Liver (tissue), 9 donors: ENCODE results near the gene TMEM18. TPM values are rescaled to one million over a fixed set of nuclear protein-coding genes. Genes with fewer than 3 reads are reported as not detected.

Experiments
- DNase-seq: peaks from one replicate; pipeline ENCODE4 v3.0.0-alpha.2; 2017; ENCODE audit warnings: low spot score
- H3K27ac ChIP-seq, 2 donors: one replicate each; pipeline ENCODE4 v1.7.0; 2013; ENCODE audit warnings: inconsistent platforms in 2 of 2, low read length in 2 of 2, control low read depth in 1 of 2, low read depth in 1 of 2, mild to moderate bottlenecking in 1 of 2
- H3K27me3 ChIP-seq, 4 donors: one replicate each; pipeline versions ENCODE4 v1.6.1 to v1.7.0; 2013; ENCODE audit warnings: low read length in 3 of 4, inconsistent platforms in 1 of 4, mild to moderate bottlenecking in 1 of 4, moderate library complexity in 1 of 4; ENCODE audit not compliant: control insufficient read depth in 4 of 4, insufficient read depth in 4 of 4
- H3K36me3 ChIP-seq, 4 donors: one replicate each; pipeline versions ENCODE4 v1.6.1 to v1.7.0; 2013; ENCODE audit warnings: low read length in 3 of 4, mild to moderate bottlenecking in 3 of 4, low read depth in 1 of 4, moderate library complexity in 1 of 4; ENCODE audit not compliant: control insufficient read depth in 4 of 4, insufficient read depth in 3 of 4
- H3K4me1 ChIP-seq, 4 donors: one replicate each; pipeline versions ENCODE4 v1.6.1 to v1.7.0; 2013; ENCODE audit warnings: low read length in 3 of 4, mild to moderate bottlenecking in 3 of 4, moderate library complexity in 1 of 4; ENCODE audit not compliant: control insufficient read depth in 4 of 4, insufficient read depth in 4 of 4
- H3K4me3 ChIP-seq, 3 donors: one replicate each; pipeline versions ENCODE4 v1.6.1 to v1.7.0; 2013; ENCODE audit warnings: low read length in 3 of 3, control low read depth in 1 of 3, low read depth in 1 of 3, mild to moderate bottlenecking in 1 of 3
- H3K9ac ChIP-seq, 2 donors: one replicate each; pipeline ENCODE4 v1.7.0; 2013; ENCODE audit warnings: low read length in 2 of 2, mild to moderate bottlenecking in 2 of 2, moderate library complexity in 2 of 2, control low read depth in 1 of 2, low read depth in 1 of 2
- H3K9me3 ChIP-seq, 4 donors: one replicate each; pipeline versions ENCODE4 v1.6.1 to v1.7.0; 2013; ENCODE audit warnings: low read length in 3 of 4; ENCODE audit not compliant: control insufficient read depth in 4 of 4
- EGR1 ChIP-seq, 2 donors: IDR thresholded peaks; 2 replicates each; pipeline ENCODE4 v1.6.1; 2016 to 2018; ENCODE audit warnings: antibody characterized with exemption in 2 of 2, low read depth in 2 of 2
- GABPA ChIP-seq, 2 donors: IDR thresholded peaks in 1 of 2; conservative IDR thresholded peaks in 1 of 2; 2 replicates each; pipeline ENCODE4 v1.6.1; 2016; ENCODE audit warnings: antibody characterized with exemption in 2 of 2, mild to moderate bottlenecking in 1 of 2, moderate library complexity in 1 of 2
- HNF4A ChIP-seq, 2 donors: conservative IDR thresholded peaks; 2 replicates each; pipeline ENCODE4 v1.6.1; 2016; ENCODE audit warnings: antibody characterized with exemption in 2 of 2, mild to moderate bottlenecking in 2 of 2
- HNF4G ChIP-seq: IDR thresholded peaks from 2 replicates; pipeline ENCODE4 v1.6.1; 2016; ENCODE audit warnings: antibody characterized with exemption
- JUND ChIP-seq, 2 donors: IDR thresholded peaks; 2 replicates each; pipeline ENCODE4 v1.6.1; 2016; ENCODE audit warnings: antibody characterized with exemption in 2 of 2
- RAD21 ChIP-seq, 2 donors: IDR thresholded peaks; 2 replicates each; pipeline ENCODE4 v1.6.1; 2016; ENCODE audit warnings: antibody characterized with exemption in 2 of 2, mild to moderate bottlenecking in 2 of 2
- RXRA ChIP-seq, 2 donors: IDR thresholded peaks; 2 replicates each; pipeline ENCODE4 v1.6.1; 2017 to 2018; ENCODE audit warnings: antibody characterized with exemption in 2 of 2, mild to moderate bottlenecking in 1 of 2
- SP1 ChIP-seq: IDR thresholded peaks from 2 replicates; pipeline ENCODE4 v1.6.1; 2018; ENCODE audit warnings: antibody characterized with exemption, mild to moderate bottlenecking
- TAF1 ChIP-seq: conservative IDR thresholded peaks from 2 replicates; pipeline ENCODE4 v1.6.1; 2016; ENCODE audit warnings: antibody characterized with exemption, mild to moderate bottlenecking
- YY1 ChIP-seq: IDR thresholded peaks from 2 replicates; pipeline ENCODE4 v1.6.1; 2016; ENCODE audit warnings: antibody characterized with exemption, mild to moderate bottlenecking
- WGBS: extraction: QIAGEN DNeasy Blood & Tissue Kit; methylation state at CpG from one replicate; pipeline ENCODE4 v1.1.7; 2013; 5-methylcytosine and 5-hydroxymethylcytosine counted together
- polyA plus RNA-seq, 2 donors: library from polyadenylated mRNA; stranded (reverse) in 1 of 2; unstranded in 1 of 2; fragments of 200-250 nt in 1 of 2; fragments of >200 nt in 1 of 2; fragmentation: Nextera tagmentation in 1 of 2; extraction: Ambion mirVana in 1 of 2; gene quantifications; one replicate each; pipeline versions ENCODE4 v1.2.1 to v1.2.3, GENCODE V29; 2013 to 2015
- total RNA-seq, 2 donors: library from RNA; depleted of rRNA; stranded (reverse); fragments of >200 nt; gene quantifications; one replicate each; pipeline ENCODE4 v1.2.3, GENCODE V29; 2014
- TF ChIP-seq, protein P1 (sequence below): IDR thresholded peaks from 2 replicates; pipeline ENCODE4 v1.6.1; 2016; ENCODE audit warnings: antibody characterized with exemption, mild to moderate bottlenecking
- TF ChIP-seq, protein P2 (sequence below): IDR thresholded peaks from 2 replicates; pipeline ENCODE4 v1.6.1; 2016; ENCODE audit warnings: antibody characterized with exemption
- TF ChIP-seq, protein P3 (sequence below): IDR thresholded peaks from 2 replicates; pipeline ENCODE4 v1.6.1; 2016; ENCODE audit warnings: antibody characterized with exemption
- TF ChIP-seq, protein P4 (sequence below): IDR thresholded peaks from 2 replicates; pipeline ENCODE4 v1.6.1; 2016; ENCODE audit warnings: antibody characterized with exemption
- TF ChIP-seq, protein P5 (sequence below): fragments of 150-350 bp; IDR thresholded peaks from 2 replicates; pipeline ENCODE4 v1.5.1; 2017; ENCODE audit warnings: improper control_type of control experiment, low read depth, low read length; ENCODE audit not compliant: missing input control
- donor health status: healthy.
- donor health status: healthy.
- donor health status: healthy.
- donor health status: healthy.
- donor health status: healthy.

The TMEM18 gene
- total and polyA plus RNA-seq, 4 donors = 8.4 to 29.3 (median 10.9) TPM

DNA sequence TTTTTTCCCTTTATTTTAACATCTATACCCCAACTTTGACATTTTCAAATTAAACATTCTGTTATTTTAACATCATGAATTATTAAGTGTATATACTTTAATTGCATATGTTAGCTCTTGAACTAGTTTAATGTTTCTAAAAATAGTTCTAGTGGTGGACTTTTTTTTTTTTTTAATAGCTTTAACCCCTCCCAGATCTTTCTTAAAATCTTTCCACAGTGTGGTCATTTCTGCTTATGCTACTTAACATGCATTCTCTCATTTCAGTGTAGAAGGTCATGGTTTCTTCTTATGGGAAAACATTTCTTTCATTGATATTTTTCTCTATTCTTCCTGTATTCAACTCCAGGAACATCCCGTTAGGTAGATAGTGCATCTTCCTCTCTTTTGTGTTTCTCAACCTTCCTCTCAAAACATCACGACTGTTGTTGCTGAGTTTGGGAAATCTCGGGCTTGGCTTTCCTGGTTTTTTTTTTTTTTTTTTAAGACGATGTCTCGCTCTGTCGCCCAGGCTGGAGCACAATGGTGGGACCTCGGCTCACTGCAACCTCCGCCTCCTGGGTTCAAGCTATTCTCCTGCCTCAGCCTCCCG, 849 bp upstream of the TMEM18 start:
- no peaks in the 10 kb centered on the region for H3K27me3 ChIP-seq
- peak overlapping the region; percentile 78 to 98 for H3K27ac ChIP-seq
- WGBS = 74% methylated on average over 9 of the region's 9 CpGs
- H3K4me1 ChIP-seq = peaks cover 2 to 15% (median 8%) of the 10 kb centered on the region in 4 donors
- H3K4me3 ChIP-seq = peak overlapping the region; percentile 64 to 97 (median 87)
- peak overlapping the region; percentile 67 to 96 for H3K9ac ChIP-seq
- DNase-seq = no peak
- H3K36me3 ChIP-seq = peaks cover 0 to 1% (median 0%) of the 10 kb centered on the region in 4 donors
- H3K9me3 ChIP-seq = peaks cover 0 to 3% (median 2%) of the 10 kb centered on the region in 4 donors
- TF ChIP-seq HNF4A (conservative IDR thresholded peaks at IDR 0.05) (no peak), SP1 (no peak), TAF1 (no peak), JUND (IDR thresholded peaks at IDR 0.05) (no peak), GABPA (IDR thresholded peaks at IDR 0.05 in 1 of 2, conservative IDR thresholded peaks at IDR 0.05 in 1 of 2) (no peak), HNF4G (no peak)

DNA sequence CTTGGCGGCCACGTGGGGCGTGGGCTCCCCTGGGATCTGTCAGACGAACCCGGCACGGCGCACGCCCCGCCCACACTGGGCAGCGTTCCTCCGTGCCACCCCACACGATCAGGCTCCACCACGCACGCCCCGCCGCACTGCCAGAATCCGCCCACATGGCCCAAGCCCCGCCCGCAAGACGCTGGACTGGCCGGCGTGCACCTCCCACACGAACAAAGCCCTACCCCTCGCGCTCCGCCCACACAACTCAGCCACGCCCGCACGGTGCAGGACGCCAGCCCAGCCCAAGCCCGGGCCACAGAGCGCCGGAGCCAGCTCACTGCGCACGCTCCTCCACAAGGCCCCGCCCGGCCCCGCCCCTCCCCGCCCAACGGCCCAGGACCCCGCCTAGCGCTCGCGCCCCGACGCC, 555 bp downstream of the TMEM18 start:
- H3K9ac ChIP-seq = no peak overlapping the region
- 1% methylated on average over 46 of the region's 46 CpGs for WGBS
- TF ChIP-seq EGR1 (IDR thresholded peaks at IDR 0.05; ENCODE audit: low read depth in 2 of 2) = peak; percentile 84 to 88
- TF ChIP-seq TAF1 = no peak
- TF ChIP-seq, protein P1, sequence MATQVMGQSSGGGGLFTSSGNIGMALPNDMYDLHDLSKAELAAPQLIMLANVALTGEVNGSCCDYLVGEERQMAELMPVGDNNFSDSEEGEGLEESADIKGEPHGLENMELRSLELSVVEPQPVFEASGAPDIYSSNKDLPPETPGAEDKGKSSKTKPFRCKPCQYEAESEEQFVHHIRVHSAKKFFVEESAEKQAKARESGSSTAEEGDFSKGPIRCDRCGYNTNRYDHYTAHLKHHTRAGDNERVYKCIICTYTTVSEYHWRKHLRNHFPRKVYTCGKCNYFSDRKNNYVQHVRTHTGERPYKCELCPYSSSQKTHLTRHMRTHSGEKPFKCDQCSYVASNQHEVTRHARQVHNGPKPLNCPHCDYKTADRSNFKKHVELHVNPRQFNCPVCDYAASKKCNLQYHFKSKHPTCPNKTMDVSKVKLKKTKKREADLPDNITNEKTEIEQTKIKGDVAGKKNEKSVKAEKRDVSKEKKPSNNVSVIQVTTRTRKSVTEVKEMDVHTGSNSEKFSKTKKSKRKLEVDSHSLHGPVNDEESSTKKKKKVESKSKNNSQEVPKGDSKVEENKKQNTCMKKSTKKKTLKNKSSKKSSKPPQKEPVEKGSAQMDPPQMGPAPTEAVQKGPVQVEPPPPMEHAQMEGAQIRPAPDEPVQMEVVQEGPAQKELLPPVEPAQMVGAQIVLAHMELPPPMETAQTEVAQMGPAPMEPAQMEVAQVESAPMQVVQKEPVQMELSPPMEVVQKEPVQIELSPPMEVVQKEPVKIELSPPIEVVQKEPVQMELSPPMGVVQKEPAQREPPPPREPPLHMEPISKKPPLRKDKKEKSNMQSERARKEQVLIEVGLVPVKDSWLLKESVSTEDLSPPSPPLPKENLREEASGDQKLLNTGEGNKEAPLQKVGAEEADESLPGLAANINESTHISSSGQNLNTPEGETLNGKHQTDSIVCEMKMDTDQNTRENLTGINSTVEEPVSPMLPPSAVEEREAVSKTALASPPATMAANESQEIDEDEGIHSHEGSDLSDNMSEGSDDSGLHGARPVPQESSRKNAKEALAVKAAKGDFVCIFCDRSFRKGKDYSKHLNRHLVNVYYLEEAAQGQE = no peak
- peak; percentile 79 for TF ChIP-seq SP1
- H3K9me3 ChIP-seq = no peaks in the 10 kb centered on the region
- peak overlapping the region; percentile 49 to 70 (median 58) for H3K4me3 ChIP-seq
- H3K27ac ChIP-seq = peak overlapping the region; percentile 11 to 98
- peaks cover 2 to 10% (median 6%) of the 10 kb centered on the region in 4 donors for H3K36me3 ChIP-seq
- DNase-seq = peak; percentile 99
- peaks cover 2 to 15% (median 8%) of the 10 kb centered on the region in 4 donors for H3K4me1 ChIP-seq
- H3K27me3 ChIP-seq = no peaks in the 10 kb centered on the region

DNA sequence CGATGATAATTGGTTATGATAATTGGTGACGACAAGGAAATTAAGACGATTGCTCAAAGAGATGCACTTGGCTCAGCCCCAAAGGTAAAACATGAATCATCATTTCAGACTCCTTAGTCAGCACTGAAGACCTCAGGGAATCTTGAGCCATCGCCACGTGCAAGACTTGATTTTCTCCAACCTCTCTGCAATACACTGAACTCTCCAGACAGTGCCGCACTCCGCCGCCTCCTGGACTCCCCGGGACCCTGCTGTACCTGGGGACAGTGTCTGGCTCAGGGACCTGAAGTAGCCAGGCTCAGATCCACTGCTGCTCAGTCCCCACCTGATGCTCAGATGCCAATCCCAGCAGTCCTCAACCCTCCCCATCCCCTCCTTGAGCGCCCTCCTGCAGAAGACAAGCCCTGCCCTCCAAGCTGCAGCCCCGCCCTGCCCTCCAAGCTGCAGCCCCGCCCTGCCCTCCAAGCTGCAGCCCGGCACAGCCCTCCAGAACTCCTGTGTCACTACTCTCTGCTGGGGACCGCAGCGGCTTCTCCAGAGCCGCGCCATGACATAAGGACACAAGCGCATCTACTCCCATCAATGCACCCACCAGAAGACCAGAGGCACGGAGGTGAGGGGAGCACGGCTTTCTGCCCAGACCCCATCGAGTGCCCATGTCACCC, 1.1 kb downstream of the TMEM18 start:
- peak overlapping the region; percentile 49 to 70 (median 58) for H3K4me3 ChIP-seq
- 28% methylated on average over 21 of the region's 21 CpGs for WGBS
- peaks cover 2 to 11% (median 6%) of the 10 kb centered on the region in 4 donors for H3K36me3 ChIP-seq
- no peaks in the 10 kb centered on the region for H3K27me3 ChIP-seq
- peaks cover 2 to 15% (median 8%) of the 10 kb centered on the region in 4 donors for H3K4me1 ChIP-seq
- peak overlapping the region; percentile 11 to 68 for H3K27ac ChIP-seq
- no peaks in the 10 kb centered on the region for H3K9me3 ChIP-seq
- H3K9ac ChIP-seq = no peak overlapping the region
- DNase-seq = no peak
- no peak for TF ChIP-seq YY1
- TF ChIP-seq JUND (IDR thresholded peaks at IDR 0.05) = no peak
- TF ChIP-seq GABPA (IDR thresholded peaks at IDR 0.05 in 1 of 2, conservative IDR thresholded peaks at IDR 0.05 in 1 of 2) = no peak
- TF ChIP-seq, protein P2, sequence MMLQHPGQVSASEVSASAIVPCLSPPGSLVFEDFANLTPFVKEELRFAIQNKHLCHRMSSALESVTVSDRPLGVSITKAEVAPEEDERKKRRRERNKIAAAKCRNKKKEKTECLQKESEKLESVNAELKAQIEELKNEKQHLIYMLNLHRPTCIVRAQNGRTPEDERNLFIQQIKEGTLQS = no peak
- TF ChIP-seq, protein P3, sequence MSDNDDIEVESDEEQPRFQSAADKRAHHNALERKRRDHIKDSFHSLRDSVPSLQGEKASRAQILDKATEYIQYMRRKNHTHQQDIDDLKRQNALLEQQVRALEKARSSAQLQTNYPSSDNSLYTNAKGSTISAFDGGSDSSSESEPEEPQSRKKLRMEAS = no peak
- TF ChIP-seq RAD21 (IDR thresholded peaks at IDR 0.05) = no peak
- TF ChIP-seq, protein P4, sequence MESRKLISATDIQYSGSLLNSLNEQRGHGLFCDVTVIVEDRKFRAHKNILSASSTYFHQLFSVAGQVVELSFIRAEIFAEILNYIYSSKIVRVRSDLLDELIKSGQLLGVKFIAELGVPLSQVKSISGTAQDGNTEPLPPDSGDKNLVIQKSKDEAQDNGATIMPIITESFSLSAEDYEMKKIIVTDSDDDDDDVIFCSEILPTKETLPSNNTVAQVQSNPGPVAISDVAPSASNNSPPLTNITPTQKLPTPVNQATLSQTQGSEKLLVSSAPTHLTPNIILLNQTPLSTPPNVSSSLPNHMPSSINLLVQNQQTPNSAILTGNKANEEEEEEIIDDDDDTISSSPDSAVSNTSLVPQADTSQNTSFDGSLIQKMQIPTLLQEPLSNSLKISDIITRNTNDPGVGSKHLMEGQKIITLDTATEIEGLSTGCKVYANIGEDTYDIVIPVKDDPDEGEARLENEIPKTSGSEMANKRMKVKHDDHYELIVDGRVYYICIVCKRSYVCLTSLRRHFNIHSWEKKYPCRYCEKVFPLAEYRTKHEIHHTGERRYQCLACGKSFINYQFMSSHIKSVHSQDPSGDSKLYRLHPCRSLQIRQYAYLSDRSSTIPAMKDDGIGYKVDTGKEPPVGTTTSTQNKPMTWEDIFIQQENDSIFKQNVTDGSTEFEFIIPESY = no peak
- no peak for TF ChIP-seq RXRA (IDR thresholded peaks at IDR 0.05)
- no peak for TF ChIP-seq TAF1
- TF ChIP-seq, protein P5, sequence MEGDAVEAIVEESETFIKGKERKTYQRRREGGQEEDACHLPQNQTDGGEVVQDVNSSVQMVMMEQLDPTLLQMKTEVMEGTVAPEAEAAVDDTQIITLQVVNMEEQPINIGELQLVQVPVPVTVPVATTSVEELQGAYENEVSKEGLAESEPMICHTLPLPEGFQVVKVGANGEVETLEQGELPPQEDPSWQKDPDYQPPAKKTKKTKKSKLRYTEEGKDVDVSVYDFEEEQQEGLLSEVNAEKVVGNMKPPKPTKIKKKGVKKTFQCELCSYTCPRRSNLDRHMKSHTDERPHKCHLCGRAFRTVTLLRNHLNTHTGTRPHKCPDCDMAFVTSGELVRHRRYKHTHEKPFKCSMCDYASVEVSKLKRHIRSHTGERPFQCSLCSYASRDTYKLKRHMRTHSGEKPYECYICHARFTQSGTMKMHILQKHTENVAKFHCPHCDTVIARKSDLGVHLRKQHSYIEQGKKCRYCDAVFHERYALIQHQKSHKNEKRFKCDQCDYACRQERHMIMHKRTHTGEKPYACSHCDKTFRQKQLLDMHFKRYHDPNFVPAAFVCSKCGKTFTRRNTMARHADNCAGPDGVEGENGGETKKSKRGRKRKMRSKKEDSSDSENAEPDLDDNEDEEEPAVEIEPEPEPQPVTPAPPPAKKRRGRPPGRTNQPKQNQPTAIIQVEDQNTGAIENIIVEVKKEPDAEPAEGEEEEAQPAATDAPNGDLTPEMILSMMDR = no peak
- no peak for TF ChIP-seq SP1
- TF ChIP-seq HNF4A (conservative IDR thresholded peaks at IDR 0.05) = no peak
- TF ChIP-seq EGR1 (IDR thresholded peaks at IDR 0.05; ENCODE audit: low read depth in 2 of 2) = no peak
